HG02870 (cell line): ENCODE data around the gene ARPC2.
"Not testable (repeated sequence)": the region's sequence is repeated elsewhere in the genome, so short reads cannot be mapped to it uniquely, and the experiment has no call there.

Experiments
- ATAC-seq: cut with Tn5 transposase; IDR thresholded peaks from one replicate; pipeline ENCODE4 v1.9.1; 2021; ENCODE audit warnings: mild to moderate bottlenecking, moderate library complexity; ENCODE audit not compliant: unreplicated experiment

The ARPC2 gene

GRCh38 chr2:218216674-218217359, at the start of gene ARPC2:
ARPC2 (plus strand) TSS chr2:218217189; CDS start chr2:218217471, 282 bp downstream.
- peak; percentile 56 for ATAC-seq

GRCh38 chr2:218168016-218168415, 49.0 kb upstream of the ARPC2 start:
- ATAC-seq, result no peak

GRCh38 chr2:218168635-218169462, 48.1 kb upstream of the ARPC2 start:
- ATAC-seq, result no peak

DNA sequence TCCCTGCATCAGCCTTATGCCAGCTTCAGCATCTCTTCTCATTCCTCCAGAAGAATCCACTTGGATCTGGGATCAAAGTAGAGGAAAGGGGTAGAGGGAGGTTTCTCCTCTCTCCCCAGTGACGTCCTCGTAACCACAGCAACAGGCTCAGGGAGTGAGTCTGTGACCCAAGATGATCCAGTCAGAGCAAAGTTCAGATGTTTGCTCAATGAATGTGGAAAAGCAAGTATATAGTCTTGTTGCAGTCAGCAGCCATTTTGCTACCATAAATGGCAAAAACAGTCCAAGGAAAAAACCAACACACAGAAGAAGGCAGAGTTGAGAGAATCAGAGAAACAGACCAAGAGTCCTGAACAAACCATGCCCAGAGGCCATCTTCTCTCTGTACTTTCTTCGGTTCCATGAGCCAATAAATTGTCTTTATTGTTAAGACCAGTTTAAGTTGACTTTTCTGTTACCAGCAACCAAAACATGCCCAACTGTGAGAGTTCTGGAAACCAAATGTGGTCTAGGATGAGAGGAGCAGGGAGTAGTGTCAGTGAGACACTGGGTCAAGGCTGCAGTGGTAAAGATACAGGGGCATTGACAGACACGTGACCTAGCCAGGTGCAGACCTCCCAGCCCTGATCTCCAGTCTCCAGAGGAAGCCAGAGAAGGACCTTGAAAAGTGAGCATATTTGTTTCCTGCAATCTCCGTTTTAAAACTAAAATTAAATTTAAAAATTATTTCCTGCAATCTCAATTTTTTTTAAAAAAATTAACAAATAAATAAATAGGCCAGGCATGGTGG, 47.0 kb upstream of the ARPC2 start:
- no peak for ATAC-seq

DNA sequence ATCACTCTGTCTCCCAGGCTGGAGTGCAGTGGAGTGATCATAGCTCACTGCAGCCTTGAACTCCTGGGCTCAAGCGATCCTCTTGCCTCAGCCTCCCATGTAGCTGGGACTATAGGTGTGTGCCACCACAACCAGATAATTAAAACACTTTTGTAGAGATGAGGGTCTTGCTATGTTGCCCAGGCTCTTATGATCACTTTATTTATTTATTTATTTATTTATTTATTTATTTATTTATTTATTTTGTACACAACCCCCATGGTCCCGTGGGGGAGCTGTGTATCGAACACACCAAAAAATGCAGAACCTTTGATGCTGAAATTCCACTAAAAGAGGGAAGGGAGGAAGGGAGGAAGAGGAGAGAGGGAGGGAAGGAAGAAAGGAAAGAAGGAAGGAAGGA, 45.2 kb upstream of the ARPC2 start:
- ATAC-seq, result not testable (repeated sequence)

DNA sequence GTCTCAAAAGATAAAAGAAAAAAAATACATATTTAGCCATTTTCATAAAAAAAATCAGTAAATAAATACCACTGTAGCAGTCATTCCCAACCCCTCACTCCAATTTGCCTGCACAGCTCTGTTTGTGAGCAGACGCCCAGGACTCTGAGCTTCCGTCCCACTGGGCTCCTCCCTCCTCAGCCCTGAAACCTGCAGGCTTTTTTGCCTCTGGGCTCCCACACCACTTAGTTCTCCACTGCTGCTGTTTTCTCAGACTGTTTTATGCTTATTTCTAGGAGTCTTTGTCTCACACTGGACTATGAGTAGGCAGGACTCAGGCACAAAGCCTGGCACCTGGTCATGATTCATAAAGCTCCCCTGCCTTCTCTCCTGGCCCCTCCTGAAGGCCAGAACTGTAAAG, 44.1 kb upstream of the ARPC2 start:
- no peak for ATAC-seq

DNA sequence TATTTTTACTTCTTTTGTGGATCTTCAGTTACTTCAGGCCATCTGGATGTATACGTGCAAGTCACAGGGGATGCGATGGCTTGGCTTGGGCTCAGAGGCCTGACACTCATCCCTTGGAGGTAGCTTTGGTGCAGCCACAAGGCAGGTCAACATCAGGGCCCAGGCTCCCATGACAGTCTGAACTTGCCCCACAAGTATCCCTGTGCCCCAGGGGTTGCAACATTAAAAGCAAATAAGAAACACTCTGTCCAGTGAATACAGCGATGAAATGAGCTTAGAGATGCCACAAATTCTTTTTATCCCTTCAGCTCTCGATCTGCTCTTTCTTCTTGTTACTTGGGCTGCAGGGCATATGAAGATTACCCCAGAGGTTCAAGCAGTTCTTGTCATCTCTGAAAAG, 37.2 kb upstream of the ARPC2 start:
- no peak for ATAC-seq

- no peak for ATAC-seq
Measured at GRCh38 chr2:218180467-218181114, 36.4 kb upstream of the ARPC2 start.

DNA sequence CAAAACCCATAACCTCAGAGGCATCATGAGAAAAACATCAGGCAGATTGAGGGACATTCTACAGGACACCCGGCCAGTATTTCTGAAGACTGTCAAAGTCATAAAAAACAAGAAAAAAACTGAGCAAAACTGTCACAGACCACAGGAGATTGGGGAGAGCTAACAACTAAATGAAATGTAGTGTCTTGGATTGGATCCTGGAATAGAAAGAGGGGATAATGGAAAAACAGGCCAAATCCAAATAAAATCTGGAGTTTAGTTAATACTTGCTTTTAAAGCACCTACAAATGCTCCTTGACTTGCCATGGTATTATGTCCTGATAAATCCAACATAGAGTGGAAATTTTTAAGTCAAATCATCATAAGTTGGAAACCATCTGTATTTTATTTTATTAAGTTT, 32.7 kb upstream of the ARPC2 start:
- no peak for ATAC-seq

DNA sequence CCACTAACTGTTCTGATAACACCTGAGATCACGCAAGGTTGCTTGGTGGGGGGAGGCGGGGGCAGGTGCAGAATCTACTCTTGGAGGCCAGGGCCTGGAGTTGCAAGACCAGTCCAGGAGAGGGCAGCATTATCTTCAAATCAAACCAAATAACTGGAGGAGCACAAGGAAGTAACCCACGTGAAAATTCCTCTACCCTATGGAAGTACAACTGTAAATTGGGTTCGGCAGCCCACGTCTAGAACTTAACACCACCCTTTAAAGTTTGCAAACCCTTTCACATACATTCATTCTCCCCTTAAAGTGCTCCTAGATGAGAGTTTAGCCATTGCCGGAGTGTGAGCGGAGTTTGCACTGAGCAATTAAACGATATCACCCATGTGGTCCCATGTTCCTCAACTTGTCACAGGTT, 30.6 kb upstream of the ARPC2 start:
- peak; percentile 58 for ATAC-seq

DNA sequence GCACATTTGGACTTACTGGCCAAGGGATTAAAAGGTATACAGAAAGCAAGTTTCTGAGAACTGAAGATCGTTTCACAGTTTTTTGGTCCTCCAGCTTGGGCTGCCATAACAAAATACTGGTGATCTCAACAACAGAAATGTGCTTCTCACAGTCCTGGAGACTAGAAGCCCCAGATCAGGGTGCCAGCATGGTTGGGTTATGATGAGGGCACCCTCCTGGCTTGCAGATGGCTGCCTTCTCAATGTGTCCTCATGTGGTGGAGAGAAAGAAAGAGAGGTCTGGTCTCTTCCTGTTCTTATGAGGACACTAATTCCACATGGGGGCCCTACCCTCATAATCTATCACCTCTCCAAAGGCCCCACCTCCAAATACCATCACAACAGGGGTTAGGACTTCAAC, 30.1 kb upstream of the ARPC2 start:
- no peak for ATAC-seq

GRCh38 chr2:218187296-218188015, 29.5 kb upstream of the ARPC2 start:
- no peak for ATAC-seq

DNA sequence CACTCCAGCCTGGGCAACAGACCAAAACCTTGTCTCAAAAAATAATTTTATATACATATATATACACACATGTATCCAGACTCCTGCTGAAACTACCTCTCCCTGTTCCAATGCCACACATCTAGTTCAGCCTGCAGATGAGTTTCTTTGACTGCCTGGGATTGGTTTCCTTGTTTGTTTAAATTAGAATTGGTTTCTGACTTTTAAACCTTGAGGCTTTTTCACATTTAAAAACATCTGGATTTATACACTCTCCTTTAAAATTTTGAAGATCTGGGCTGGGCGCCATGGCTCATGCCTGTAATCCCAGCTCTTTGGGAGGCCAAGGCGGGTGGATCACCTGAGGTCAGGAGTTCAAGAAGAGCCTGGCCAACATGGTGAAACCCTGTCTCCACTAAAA, 28.5 kb upstream of the ARPC2 start:
- ATAC-seq, result no peak

DNA sequence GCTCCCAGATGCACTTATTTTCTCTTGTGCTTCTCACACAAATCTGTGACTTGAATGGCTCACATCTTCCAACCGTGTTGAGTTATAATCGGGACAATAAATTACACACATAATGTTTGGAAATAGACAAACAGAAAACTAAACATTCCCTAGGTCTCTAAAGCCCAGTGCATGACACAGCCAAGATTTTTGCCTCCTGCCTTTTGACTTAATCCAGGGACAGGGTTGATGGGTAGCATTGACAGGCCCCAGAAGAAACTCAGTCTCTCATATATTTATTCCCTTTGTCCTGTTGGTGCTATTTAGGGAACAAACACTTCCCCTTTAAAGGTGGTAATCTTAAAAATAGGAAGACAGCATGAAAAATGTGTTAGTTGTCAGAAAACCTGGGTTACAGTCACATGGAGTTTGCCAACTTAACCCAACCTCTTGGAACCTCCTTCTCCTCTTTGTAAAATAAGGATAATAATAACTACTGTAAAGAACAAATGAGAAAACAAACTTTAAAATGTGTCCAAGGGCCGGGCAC, 24.0 kb upstream of the ARPC2 start:
- ATAC-seq, result no peak

- no peak for ATAC-seq
Measured at GRCh38 chr2:218193701-218194100, 23.3 kb upstream of the ARPC2 start.

- no peak for ATAC-seq
Measured at GRCh38 chr2:218194880-218195279, 22.1 kb upstream of the ARPC2 start.

GRCh38 chr2:218196974-218197373, 20.0 kb upstream of the ARPC2 start:
- ATAC-seq, result no peak

DNA sequence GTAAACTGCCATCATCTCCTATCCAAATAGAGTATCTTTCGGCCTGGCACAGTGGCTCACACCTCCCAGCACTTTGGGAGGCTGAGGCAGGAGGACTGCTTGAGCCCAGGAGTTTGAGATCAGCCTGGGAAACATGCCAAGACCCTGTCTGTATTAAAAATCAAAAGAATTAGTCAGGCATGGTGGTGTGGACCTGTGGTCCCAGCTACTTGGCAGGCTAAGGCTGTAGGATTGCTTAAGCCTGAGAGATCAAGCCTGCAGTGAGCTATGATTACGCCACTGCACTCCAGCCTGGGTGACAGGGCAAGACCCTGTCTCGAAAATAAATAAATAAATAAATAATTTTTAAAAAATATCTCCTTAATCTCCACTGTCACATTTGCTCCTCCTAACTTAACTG, 14.7 kb upstream of the ARPC2 start:
- no peak for ATAC-seq

DNA sequence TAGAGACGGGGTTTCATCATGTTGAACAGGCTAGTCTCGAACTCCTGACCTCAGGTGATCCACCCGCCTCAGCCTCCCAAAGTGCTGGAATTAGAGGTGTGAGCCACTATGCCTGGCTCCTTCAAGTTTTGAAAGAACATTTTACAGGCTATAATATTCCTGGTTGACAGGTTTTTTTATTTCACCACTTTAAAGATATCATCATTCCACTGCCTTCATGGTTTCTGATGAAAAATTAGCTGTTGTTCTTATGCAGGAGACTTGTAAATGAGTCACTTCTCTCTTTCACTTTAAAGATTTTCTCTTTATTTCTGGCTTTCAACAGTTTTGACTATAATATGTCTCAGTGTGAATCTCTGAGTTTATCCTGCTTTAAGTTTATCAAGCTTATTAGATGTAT, 7.9 kb upstream of the ARPC2 start:
- no peak for ATAC-seq

- no peak for ATAC-seq
Measured at GRCh38 chr2:218214116-218214515, 2.9 kb upstream of the ARPC2 start.
